Ascending aorta (tissue), 2 donors: Measurements from ENCODE around the gene TRIM72. TPM values are rescaled to one million over a fixed set of nuclear protein-coding genes. Genes with fewer than 3 reads are reported as not detected.
"Not testable (repeated sequence)": the region's sequence is repeated elsewhere in the genome, so short reads cannot be mapped to it uniquely, and the experiment has no call there.

Source experiments
- DNase-seq, 2 donors: peaks; one replicate each; pipeline ENCODE4 v3.0.0-alpha.2; 2019; ENCODE audit warnings: low spot score in 2 of 2
- H3K27ac ChIP-seq, 2 donors: fragments of 200-600 bp; sonication (generic); one replicate each; pipeline ENCODE4 v1.5.1; 2016 to 2017; ENCODE audit warnings: mild to moderate bottlenecking in 1 of 2
- H3K27me3 ChIP-seq: fragments of 200-600 bp; sonication (generic); one replicate; pipeline ENCODE4 v1.5.1; 2017
- H3K36me3 ChIP-seq, 2 donors: fragments of 200-600 bp; sonication (generic); one replicate each; pipeline ENCODE4 v1.5.1; 2016
- H3K4me1 ChIP-seq, 2 donors: fragments of 200-600 bp; sonication (generic); one replicate each; pipeline ENCODE4 v1.5.1; 2016 to 2017; ENCODE audit warnings: mild to moderate bottlenecking in 1 of 2
- H3K4me3 ChIP-seq, 2 donors: fragments of 200-600 bp; sonication (generic); one replicate each; pipeline ENCODE4 v1.5.1; 2016 to 2017; ENCODE audit warnings: mild to moderate bottlenecking in 1 of 2
- H3K9me3 ChIP-seq, 2 donors: fragments of 200-600 bp; sonication (generic); one replicate each; pipeline ENCODE4 v1.5.1; 2016
- CTCF ChIP-seq, 3 experiments: fragments of 200-600 bp in 2 of 3; fragments of 450-650 bp in 1 of 3; sonication (generic) in 2 of 3; IDR thresholded peaks; one replicate each; pipeline ENCODE4 v1.5.1; 2016 to 2019; ENCODE audit warnings: antibody characterized with exemption in 3 of 3, mild to moderate bottlenecking in 1 of 3, moderate library complexity in 1 of 3
- intact Hi-C: fragments of 100-400 bp; cut with DNase I; formaldehyde crosslinking; loops from one replicate; pipeline ENCODE4 v1.15.1; 2023
- total RNA-seq: library from RNA; depleted of rRNA; stranded (reverse); fragments of >200 nt; gene quantifications from one replicate; pipeline ENCODE4 v1.1.0, GENCODE V29; 2016

The TRIM72 gene
- not detected for total RNA-seq

GRCh38 chr16:31213877-31214707 lies at the start of gene TRIM72:
Gene TRIM72, plus strand, starts transcription at chr16:31214119. Its CDS starts 620 bp downstream, at chr16:31214739.
- Histone ChIP-seq H3K27ac (peak within 1 kb of the TSS in 1 of 2 donors; percentile 15), H3K4me1 (peaks cover 13 to 23% of the 10 kb centered on the region in 2 donors), H3K36me3 (no peaks in the 10 kb centered on the region), H3K9me3 (no peaks in the 10 kb centered on the region), H3K27me3 (peaks cover 3% of the 10 kb centered on the region), H3K4me3 (peak within 1 kb of the TSS; percentile 51 to 68)
- TF ChIP-seq CTCF (IDR thresholded peaks at IDR 0.05), result no peak
- no peak for DNase-seq
- intact Hi-C loops, result no loop called here

- H3K27ac ChIP-seq, result no peak overlapping the region
- no peaks in the 10 kb centered on the region for H3K9me3 ChIP-seq
- H3K4me1 ChIP-seq, result no peaks in the 10 kb centered on the region
- TF ChIP-seq CTCF (IDR thresholded peaks at IDR 0.05), result no peak
- H3K36me3 ChIP-seq, result no peaks in the 10 kb centered on the region
- intact Hi-C loops, result no loop called here
- no peak for DNase-seq
- H3K4me3 ChIP-seq, result no peak overlapping the region
- no peaks in the 10 kb centered on the region for H3K27me3 ChIP-seq
Measured at GRCh38 chr16:31167315-31167714, 46.6 kb upstream of the TRIM72 start.

- intact Hi-C loops, result no loop called here
- H3K9me3 ChIP-seq, result no peaks in the 10 kb centered on the region
- H3K4me1 ChIP-seq, result no peaks in the 10 kb centered on the region
- TF ChIP-seq CTCF (IDR thresholded peaks at IDR 0.05), result no peak
- no peaks in the 10 kb centered on the region for H3K36me3 ChIP-seq
- H3K4me3 ChIP-seq, result no peak overlapping the region
- DNase-seq, result no peak
- no peak overlapping the region for H3K27ac ChIP-seq
- no peaks in the 10 kb centered on the region for H3K27me3 ChIP-seq
Measured at GRCh38 chr16:31168848-31169247, 45.1 kb upstream of the TRIM72 start.

GRCh38 chr16:31170048-31170447 lies 43.9 kb upstream of the TRIM72 start:
- H3K36me3 ChIP-seq, DNase-seq, H3K9me3 ChIP-seq, H3K4me3 ChIP-seq, H3K27me3 ChIP-seq, intact Hi-C loops, H3K27ac ChIP-seq, H3K4me1 ChIP-seq: not testable (repeated sequence)

- DNase-seq, result no peak
- intact Hi-C loops, result loop anchor here (5.0 kb wide), 1 partner anchor 695 kb away; the partner anchor contains the start of gene ZNF267
- no peak for TF ChIP-seq CTCF (IDR thresholded peaks at IDR 0.05)
Measured at GRCh38 chr16:31177136-31177535, 36.8 kb upstream of the TRIM72 start.

GRCh38 chr16:31179219-31179746 lies 34.6 kb upstream of the TRIM72 start:
- intact Hi-C loops, result loop anchor here (1.0 to 5.0 kb wide), 2 partner anchors 280 to 693 kb away; partner anchors contain the start of genes ARMC5 and ZNF267
- no peak for TF ChIP-seq CTCF (IDR thresholded peaks at IDR 0.05)
- Histone ChIP-seq H3K9me3 (no peaks in the 10 kb centered on the region), H3K4me3 (peak overlapping the region; percentile 92 to 97), H3K27ac (peak overlapping the region; percentile 98 to 99), H3K36me3 (peaks cover 19 to 21% of the 10 kb centered on the region in 2 donors), H3K4me1 (peaks cover 5 to 35% of the 10 kb centered on the region in 2 donors), H3K27me3 (no peaks in the 10 kb centered on the region)
- DNase-seq, result no peak

More at GRCh38 chr16:31177136-31177535, 36.8 kb upstream of the TRIM72 start:
- H3K27me3 ChIP-seq, result no peaks in the 10 kb centered on the region
- H3K4me1 ChIP-seq, result peaks cover under 1 to 16% of the 10 kb centered on the region in 2 donors
- H3K36me3 ChIP-seq, result no peaks in the 10 kb centered on the region
- no peaks in the 10 kb centered on the region for H3K9me3 ChIP-seq
- H3K27ac ChIP-seq, result no peak overlapping the region
- H3K4me3 ChIP-seq, result no peak overlapping the region
